Glomerular visceral epithelial cell (primary cell): ENCODE measurements around the gene CCDC141.
A peak's percentile ranks its signal among the peaks of the same experiment; 100 is the strongest.

Experiments used
- DNase-seq: peaks from one replicate; pipeline ENCODE4 v3.0.0-alpha.2; 2016; ENCODE audit errors: extremely low spot score

The CCDC141 gene

DNA sequence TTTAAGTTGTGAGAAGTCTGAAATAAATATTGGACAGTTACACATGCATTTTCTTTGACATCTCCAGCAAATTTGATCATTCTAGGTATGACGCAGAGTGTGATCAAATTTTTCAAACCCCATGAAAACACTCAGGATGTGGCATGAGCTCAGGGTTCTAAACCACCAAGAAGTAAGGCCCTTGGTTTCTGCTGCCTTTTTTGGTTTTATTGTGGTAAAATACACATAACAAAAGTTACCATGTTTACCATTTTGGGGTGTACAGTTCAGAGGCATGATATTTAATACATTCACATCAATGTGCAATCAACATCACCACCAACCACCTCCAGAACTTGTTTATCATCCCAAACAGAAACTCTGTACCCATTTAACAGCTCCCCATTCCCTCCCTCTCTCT, 178.4 kb downstream of the CCDC141 start:
- DNase-seq, result no peak

DNA sequence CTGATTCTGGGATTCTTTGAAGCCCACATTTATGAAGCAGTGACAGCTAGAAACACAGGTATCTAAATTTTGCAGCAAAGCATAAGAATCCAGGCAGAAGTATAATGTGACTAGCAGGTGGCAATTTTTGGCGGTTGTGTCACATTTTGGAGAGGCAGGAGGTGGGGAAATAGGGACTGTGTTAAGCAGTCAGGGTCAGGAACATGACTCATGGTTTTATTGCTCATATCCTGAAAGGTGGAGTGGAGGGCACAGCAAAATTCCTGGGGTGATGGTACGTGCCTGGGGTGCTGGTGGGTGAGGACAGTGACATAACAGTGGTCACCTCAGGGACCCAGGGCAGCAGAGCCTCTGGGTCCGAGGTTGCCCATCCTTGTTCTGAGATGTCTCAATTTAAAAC, 179.2 kb downstream of the CCDC141 start:
- DNase-seq, result peak; percentile 20

DNA sequence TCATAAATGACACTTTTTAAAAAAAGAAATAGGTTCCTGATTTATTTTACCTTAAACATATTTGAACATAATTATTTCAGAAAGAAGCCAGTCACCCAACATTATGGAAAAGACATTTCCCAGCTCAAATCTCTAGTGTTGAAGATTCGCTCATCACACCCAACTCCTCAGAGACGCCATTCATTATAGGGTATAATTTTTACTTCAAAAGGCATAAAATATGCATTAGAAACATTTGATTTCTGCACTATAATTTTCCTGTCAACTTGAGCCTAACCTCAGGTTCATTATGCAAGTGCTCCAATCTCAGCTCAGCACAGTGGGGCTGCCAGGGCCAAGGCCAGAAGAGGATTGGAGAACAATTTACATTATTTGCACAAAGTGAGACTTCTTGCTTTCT, 183.9 kb downstream of the CCDC141 start:
- no peak for DNase-seq

DNA sequence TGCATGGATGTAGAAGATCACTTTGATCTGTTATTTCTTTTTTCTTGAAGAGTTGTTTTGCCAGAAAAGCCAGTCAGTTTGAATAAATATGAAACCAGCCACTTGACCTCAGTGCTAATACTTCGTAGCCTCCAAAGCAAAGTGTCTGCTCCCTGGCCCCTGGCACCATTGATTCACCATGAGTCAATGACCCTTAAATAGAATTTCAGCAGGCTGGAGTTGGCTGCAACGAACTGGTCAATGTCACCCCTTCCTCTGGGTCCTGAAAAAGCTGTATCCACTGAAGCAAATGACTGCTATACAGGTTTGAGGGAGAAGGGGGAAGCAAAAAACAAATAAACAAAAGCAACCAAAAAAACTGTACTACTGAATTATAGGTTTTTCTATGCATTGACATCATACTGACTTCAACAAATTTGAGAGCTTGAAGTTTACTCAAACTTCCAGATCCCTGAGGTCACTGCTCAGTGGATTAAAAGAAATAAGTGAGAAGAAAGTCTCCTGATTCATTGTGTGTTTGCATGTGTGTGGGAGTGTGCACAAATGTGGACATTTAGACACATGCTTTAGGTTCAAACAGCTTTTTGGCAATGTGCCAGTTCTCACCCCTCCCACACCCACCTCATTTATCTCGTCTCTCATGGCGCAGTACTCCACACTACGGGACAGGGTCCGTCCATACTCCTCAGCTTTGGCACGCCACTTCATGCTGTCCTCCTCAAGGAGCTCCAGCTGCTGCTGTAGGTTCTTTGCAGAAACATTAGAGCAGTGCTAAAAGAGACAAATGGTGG, 184.6 kb downstream of the CCDC141 start:
- no peak for DNase-seq

DNA sequence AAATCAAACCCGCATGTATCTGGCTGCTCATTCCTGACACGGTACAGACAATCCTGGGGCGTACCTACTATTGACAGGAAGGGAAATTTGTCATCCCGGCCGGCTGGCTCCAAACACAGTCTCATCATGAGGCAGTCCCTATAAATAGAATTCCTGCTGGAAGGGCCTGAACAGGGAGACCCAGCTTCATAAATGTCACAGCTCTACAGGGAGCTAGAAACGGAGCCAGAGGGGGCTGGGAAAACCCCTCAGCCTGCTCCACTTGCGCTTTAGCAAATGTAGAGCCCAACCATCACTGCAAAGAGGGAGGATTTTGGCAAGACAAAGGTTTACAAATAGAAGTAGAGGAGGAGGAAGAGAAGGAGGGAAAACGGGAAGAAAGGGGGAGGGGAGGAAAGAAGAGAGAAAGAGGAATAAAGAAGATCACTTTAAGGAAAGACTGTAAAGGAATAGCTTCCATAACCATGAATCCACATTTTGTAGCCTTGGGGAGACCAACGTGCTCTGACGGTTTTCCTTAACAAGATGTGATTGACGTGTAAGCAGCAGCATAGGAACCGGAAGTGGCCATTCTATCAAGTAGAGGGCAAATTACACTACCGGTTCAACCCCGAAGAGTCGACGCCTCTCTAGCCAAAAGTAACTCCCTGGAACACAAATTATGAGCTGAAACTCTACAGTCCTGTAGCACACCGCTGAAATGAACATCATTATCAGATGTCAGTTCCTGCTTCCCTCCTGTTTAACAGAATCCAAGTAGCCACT, 185.9 kb downstream of the CCDC141 start:
- no peak for DNase-seq

DNA sequence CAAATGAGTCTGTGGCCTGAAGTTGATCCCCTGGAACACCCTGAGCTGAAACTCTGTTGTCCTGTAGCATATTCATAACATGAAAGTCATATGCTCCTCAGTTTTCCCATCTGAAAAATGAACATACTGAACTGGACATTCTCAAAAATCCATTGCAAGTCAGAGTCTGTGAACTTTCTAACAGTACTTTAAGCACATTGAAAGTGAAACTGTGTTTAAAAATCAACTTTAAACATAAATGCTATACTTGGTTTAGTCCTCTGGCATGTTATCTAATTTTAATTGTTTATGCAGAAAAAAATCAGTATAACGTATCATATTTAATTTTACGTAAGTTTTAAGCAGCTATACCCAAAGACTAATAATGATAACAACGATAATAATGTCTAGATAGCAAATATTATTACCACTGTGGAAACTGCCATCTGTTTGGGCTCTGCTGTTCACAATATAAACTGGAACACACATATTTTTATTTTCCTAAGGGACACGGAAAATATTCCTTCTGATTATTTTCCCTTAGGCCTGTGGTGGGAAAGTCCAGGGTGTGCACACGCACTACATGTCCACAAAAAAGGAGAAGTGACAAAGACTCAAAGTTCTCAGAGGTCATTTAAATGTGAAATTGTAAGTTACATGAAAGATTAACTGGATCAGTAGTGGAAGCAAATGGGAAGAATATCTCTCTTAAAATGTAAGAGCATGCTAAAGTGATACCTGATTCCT, 186.6 kb downstream of the CCDC141 start:
- no peak for DNase-seq

DNA sequence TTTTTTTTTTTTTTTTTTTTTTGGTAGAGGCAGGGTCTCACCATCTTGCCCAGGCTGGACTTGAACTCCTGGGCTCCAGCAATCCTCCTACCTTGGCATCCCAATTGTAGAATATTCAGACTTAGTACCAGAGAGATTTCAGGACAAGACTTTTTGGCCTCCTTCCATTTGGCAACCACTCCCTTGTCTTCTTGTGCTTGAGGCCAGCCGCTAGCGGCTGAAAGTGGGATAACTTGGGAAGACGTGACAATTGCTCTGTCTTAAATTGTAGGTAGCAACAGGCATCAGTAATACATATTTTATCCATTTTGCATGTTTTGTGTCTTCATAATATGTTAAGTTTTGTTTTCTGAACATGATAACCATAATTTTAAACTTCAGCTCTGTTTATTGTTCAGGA, 189.4 kb downstream of the CCDC141 start:
- DNase-seq, result no peak

DNA sequence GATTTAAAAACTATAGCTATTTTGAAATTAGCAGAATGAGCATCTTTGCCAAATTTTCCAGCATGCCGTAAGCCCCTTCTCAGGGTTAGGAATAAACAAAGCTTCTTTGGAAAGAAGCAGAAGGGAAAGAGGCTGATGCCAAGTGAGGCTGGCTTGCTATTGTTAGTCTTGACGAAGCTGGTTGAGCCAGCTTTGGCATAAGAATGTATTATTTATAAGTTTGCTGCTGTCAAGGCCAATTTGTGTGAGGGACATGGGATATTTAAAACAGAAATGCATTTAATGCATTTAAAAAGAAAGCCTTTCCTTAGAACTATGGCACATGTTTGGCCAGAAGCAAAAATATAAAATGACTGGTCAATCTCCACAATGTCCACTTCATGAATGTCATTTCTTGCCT, 190.2 kb downstream of the CCDC141 start:
- no peak for DNase-seq

DNA sequence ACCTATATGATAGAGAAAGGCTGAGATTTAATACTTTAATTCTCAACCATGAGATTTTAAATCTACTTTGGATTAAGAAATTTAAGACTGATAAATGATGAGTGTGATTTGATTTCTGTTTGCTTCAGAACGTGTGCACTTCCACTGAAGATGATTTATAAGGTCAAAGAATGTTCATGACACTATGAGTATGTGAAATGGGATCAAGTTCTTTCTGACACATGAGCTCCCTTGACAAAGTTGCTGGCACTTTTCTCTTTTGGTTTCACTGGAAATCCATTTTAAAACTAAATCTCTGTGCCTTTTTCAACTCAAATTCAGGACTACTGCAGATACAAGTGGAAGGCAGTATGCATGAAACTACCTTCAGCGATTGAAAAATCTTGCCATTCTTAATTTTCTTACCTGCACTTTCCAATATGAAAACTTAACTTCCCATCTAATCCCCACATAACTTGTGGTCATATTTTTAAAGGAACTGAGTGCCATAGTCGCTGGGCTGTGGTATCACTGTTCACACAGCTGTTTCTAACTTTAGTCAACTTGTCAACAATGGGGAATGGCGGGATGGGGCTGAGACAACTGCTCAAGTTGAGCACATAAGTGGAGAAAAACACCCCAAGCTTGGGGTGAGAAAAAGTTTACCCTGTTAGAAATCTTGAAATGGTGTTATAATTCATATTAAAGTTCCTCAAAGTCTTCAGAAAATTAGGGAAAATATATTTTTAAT, 190.9 kb downstream of the CCDC141 start:
- no peak for DNase-seq

DNA sequence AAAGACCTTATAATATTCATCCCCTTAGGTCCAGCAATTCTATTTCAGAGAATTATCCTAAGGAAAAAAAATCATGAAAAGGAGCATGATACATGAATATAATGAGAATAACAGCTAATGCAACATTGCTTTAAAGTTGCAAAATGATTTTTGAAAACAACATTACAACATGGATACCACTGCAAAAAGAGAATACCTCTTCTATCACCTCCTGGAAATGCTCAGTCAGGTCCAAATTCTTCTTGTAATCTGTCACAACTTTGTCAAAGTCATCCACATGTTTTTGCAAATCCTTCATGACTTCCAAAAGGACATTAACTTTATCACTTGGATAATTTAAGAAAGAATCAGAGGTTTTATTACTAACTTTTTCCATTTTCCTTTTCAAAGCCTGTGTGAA, 194.8 kb downstream of the CCDC141 start:
- DNase-seq, result no peak

DNA sequence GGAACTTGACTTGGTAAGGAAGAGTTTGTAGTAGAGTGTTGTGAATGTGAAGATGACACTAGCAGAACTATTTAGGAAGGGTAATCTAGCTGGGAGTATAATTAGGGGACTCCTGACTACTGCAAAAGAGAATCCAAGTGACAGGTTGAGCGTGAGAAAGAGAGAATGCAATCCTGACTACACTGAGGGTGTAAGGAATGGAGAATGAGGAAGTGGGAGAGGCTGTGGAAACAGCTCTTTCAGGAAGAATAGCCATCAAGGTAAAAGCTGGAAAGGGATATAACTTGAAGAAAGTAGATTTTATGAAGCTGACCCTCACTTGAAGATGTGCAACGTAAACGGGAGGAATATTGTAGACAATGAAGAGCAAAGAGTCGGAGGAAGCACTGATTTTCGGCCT, 201.6 kb downstream of the CCDC141 start:
- no peak for DNase-seq

DNA sequence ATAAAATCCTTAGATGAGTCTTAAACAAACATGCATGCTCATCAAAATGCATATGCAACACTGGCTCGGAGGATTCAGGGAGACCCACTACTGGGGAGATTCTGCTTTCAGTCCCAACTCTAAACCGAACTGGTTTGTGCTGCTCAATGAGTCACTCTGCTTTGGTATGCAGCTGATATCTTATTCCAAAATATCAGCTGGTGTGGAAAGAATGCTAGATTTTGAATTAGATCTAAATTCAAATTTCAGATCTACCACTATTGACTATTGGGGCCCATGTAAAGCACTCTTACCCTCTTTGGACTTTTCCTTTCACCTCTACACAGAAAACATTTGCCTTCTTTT, 203.5 kb downstream of the CCDC141 start:
- DNase-seq, result no peak

DNA sequence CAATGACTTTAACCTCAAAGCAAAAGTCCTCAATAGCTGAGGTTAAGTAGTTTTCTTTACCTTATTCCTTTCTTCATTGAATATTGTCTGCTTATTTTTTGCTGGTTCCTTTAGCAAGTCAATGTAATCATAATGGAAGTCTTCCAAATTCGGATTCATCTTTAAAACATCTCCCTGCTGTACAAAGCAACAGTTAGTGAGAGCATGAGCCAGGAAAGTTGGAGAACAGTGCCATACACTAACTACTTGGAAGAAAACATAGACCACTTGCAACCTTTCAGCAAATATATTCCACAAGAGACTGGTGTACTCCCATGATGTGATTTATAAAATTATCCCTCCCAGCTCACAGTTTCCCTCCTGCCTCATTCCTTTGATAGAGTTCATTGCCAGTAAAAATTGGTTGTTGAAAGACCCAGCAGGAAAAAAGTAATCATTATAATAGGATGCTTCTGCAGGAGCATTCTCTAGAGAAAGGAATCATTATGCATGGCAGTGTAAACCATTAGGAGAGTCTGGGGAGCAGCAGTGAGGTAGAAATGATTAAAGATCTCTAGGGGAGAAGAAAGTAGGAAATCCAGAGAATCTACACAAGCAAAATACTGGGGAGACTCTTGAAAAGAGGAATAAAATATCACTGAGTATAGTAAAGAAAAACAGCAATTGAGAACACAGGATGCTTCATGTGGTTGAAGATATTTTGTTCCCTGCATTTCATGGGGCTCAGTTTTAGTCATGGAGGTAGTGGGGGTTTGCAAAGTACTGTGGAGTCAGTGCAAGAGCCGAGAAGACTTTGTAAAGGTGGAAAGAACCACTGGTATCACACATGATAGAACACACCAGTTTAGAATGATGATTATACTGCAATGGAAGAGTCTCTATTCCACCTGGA, 204.1 kb downstream of the CCDC141 start:
- DNase-seq, result no peak

DNA sequence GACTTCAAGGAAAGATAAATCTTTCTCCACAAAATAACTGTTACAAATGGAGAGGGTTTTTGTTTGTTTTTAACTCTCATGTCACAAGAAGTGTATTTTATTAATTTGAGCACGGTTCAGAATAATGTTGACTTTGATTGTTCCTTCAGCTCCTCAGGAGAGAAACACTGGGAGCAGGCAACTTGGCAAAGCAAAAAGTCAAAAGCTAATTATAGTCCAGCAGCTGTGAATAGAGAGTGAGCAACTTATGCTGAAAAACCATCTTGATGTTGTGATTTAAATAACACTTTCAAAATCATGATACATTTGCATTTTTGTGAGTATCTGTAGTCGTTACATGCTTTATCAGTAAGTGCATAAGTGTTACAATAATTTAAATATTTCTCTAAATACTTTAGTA, 205.2 kb downstream of the CCDC141 start:
- DNase-seq, result no peak

DNA sequence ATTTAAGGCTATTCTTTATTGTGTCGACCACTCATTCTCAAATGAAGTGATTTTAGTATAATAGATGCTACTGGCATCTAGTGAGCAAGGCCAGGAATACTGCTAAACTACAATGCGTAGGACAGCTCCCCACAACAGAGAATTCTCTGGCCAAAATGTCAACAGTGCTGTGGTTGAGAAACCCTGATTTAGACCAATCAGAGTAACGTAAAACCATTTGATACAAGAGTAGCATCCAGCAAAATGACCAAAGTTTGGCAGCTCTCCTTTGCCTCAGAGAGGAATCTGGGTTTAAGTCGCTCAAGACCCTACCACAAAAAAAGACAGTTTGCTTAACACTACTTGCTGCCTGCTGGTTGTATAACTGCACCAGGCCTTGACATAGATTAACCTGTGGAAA, 205.7 kb downstream of the CCDC141 start:
- no peak for DNase-seq

DNA sequence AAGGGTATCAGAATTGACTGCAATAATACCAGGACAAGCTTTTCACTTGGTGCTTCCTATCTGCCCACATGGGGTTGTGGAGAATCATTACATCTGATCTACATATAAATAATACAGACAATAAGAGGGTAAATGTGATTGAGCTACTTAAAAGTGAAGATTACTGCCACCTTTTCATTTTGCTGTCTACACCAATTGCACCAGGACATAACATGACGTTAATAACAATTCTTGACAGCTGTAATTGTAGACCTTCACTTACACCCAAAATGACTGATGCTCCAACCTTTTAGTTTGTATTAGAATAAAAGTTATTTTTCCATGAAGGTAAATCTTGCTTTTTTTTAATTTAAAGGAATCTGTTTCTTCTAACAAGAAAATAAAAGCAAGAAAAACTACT, 206.2 kb downstream of the CCDC141 start:
- no peak for DNase-seq

DNA sequence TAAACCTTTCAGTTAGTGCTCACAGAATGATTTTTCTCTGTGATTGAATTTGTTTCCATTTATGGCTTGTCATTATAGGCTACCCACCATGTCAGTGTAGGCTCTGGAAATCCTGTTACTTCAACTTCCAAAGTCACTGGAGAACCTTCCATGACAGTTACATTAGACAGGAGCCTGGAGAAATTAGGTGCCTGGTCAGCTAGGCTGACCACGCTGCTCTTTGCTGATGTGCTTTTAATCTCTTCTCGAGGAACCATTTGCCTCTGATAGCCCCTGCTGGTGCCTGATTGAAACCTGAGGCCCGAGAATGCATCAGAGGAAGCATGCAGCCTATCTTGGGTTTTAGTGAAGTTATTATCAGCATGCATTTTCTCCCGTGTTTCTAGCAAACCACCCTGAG, 213.1 kb downstream of the CCDC141 start:
- DNase-seq, result no peak

DNA sequence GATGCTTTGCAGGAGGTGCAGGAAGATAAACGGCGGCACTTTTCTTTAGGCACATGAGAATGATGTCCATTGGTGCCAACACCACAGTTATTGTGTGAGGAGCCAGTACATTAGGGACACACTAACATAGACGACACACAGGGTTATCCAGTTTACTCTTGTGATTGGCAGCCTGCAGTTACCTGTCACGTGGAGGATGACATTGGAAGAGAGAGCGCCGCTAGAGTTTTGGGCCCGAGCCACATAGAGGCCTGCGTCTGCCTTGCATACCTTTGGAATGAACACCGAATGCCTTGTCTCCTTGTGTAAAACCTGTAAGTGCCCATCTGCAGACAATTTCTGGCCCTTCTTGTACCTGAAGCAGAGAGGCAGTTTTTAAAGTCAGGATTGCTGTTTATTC, 215.9 kb downstream of the CCDC141 start:
- DNase-seq, result no peak

DNA sequence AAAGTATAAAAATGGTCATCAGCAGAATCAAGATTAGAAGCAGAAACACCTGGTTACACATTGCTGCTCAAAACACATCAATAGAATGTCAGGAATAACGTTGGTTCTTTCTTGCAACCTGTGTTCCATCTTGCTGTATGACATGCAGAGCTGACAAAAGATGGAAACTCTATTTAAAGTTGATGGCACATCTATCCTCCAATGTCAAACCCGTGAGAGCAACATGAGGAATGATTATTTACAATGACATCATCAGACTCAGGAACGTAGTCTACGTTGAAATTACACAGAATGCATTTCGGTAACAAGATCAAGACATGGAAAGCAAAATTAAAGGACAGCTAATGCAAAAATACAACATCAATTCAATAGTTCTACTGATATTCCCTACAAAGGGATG, 216.6 kb downstream of the CCDC141 start:
- DNase-seq, result no peak

DNA sequence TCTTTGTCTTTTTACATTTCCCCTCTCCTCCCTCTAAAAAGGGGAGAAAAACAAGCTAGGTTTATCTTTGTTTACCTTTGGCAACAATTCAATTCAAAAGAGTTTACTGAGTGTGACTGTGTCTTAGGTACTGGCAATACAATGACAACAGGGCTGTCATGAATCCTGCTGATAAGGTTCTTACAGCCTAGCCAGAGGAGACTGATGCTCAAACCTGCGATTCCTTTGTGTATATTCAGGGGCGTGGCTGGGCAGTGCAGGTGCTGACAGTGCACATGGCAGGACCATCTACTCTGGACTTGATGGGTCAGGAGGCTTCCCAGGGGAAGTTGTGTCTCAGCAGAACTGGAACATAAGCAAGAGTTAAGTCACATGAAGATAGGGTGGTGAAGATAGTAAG, 219.5 kb downstream of the CCDC141 start:
- no peak for DNase-seq

DNA sequence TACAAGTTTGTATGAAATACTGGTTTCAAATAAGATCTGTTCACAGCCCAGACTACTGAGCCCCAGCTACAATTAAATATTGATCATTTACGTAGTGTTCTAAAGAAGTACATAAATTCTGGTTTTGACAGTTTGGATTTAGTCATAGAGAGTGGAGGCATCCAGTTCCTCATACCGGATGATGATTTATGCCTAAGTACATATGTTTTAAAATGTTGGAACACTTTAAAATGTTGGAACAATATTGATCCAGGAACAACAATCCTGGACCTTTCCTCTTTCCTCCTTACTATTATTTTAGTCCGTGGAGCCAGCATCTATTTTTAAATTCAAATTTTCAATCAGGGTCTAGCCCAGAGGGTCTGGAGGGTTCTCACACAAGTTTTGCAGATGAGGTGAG, 220.0 kb downstream of the CCDC141 start:
- DNase-seq, result no peak
